Ovary (tissue), 3 donors: ENCODE data around the gene DOCK4.

Experiments
- CTCF ChIP-seq, 3 donors: fragments of 450-650 bp in 2 of 3; fragments of 200-600 bp in 1 of 3; IDR thresholded peaks; one replicate each; pipeline versions ENCODE4 v1.5.1 to v1.8.0; 2016 to 2022; ENCODE audit warnings: antibody characterized with exemption in 3 of 3, mild to moderate bottlenecking in 1 of 3
- POLR2A ChIP-seq: fragments of 450-650 bp; IDR thresholded peaks from one replicate; pipeline ENCODE4 v1.6.1; 2017; ENCODE audit warnings: antibody characterized with exemption, mild to moderate bottlenecking, moderate library complexity
- donor health status: DM: no; HTN: no; CAD: no.

GRCh38 chr7:112052993-112053736, 153.0 kb downstream of the DOCK4 start:
- TF ChIP-seq POLR2A (no peak), CTCF (IDR thresholded peaks at IDR 0.05) (no peak)
